ENCODE results near the gene BIRC7. TPM values are rescaled to one million over a fixed set of nuclear protein-coding genes. Genes with fewer than 3 reads are reported as not detected.

Gene BIRC7
- total RNA-seq, 1 experiment from 2014 or later: 0.96 TPM

DNA sequence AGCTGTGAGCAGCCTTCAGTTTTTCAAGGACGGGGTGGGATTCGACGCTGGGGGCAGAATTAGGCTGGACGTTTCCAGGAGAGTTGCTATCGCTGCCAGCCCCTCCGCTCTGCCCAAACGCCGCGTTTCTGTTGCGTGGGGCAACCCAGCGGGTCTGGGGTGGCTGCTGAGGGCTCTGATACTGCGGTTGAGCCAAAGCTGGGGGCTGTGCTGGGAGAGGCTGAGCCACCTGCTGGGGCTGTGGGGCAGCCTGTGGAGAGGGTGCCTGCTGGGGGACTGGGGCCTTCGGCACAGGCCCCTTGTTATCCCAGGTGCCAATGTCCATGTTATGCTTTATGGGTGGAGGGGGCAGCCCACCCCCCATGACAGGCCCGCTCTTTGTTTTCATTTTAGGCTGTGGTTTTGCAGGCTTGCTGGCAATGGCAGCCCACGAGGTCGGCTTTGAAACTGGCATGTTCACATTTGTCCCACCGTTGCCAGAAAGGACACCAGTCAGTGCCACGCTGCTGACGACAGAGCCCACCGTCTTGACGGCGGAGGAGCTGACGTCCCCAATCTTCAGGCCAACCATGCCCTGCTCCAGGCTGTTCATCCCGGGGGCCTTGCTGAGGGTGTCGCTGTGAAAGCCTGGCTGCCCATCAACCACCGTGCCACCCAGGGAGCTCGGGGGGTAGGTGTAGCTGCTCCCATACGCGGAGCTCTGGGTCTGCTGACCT is 32.7 kb upstream of the BIRC7 start:
- H3K9me2 ChIP-seq (ENCODE audit: insufficient read depth): no peaks in the 10 kb centered on the region
- H3K9me3 ChIP-seq (ENCODE audit: control insufficient read depth in 1 of 2, insufficient read depth in 1 of 2, low read depth in 1 of 2, low read length in 2 of 2): no peaks in the 10 kb centered on the region
- H3K27ac ChIP-seq (ENCODE audit: low read depth, low read length): no peak overlapping the region
- DNase-seq (ENCODE audit: low read depth, low spot score): no peak
- RAD21 ChIA-PET (ENCODE audit: low non-redundant PET in 1 of 2, low total read pairs in 2 of 2, uncharacterized antibody in 2 of 2, unreplicated experiment in 2 of 2): no interaction called here
- no peaks in the 10 kb centered on the region for H3K27me3 ChIP-seq (ENCODE audit: insufficient read depth, low read length)
- peaks cover 40 to 53% of the 10 kb centered on the region in 2 experiments for H3K36me3 ChIP-seq (ENCODE audit: control insufficient read depth in 1 of 2, insufficient read depth in 2 of 2, low read length in 2 of 2)
- TF ChIP-seq FOSL1 (IDR thresholded peaks at IDR 0.05; ENCODE audit: low read depth): no peak
- no peak for TF ChIP-seq TCF7L2 (IDR thresholded peaks at IDR 0.05; ENCODE audit: borderline replicate concordance, extremely low read depth, insufficient read depth, insufficient read length)
- no peak for TF ChIP-seq EZH2phosphoT487 (IDR thresholded peaks at IDR 0.05; ENCODE audit: borderline replicate concordance)
- TF ChIP-seq POLR2AphosphoS5 (IDR thresholded peaks at IDR 0.05; ENCODE audit: low read depth, low read length): no peak
- TF ChIP-seq, protein P1, sequence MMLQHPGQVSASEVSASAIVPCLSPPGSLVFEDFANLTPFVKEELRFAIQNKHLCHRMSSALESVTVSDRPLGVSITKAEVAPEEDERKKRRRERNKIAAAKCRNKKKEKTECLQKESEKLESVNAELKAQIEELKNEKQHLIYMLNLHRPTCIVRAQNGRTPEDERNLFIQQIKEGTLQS (IDR thresholded peaks at IDR 0.05): no peak
- TF ChIP-seq SIN3A (IDR thresholded peaks at IDR 0.05; ENCODE audit: low read depth): no peak
- TF ChIP-seq, protein P2, sequence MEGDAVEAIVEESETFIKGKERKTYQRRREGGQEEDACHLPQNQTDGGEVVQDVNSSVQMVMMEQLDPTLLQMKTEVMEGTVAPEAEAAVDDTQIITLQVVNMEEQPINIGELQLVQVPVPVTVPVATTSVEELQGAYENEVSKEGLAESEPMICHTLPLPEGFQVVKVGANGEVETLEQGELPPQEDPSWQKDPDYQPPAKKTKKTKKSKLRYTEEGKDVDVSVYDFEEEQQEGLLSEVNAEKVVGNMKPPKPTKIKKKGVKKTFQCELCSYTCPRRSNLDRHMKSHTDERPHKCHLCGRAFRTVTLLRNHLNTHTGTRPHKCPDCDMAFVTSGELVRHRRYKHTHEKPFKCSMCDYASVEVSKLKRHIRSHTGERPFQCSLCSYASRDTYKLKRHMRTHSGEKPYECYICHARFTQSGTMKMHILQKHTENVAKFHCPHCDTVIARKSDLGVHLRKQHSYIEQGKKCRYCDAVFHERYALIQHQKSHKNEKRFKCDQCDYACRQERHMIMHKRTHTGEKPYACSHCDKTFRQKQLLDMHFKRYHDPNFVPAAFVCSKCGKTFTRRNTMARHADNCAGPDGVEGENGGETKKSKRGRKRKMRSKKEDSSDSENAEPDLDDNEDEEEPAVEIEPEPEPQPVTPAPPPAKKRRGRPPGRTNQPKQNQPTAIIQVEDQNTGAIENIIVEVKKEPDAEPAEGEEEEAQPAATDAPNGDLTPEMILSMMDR (IDR thresholded peaks at IDR 0.05 in 2 of 3, conservative IDR thresholded peaks at IDR 0.05 in 1 of 3; ENCODE audit: borderline replicate concordance in 1 of 3, insufficient read depth in 1 of 3, low read depth in 2 of 3, low read length in 2 of 3): no peak
- no peak overlapping the region for H3K4me2 ChIP-seq (ENCODE audit: low read length)
- H4K20me1 ChIP-seq (ENCODE audit: insufficient read depth): peaks cover 12% of the 10 kb centered on the region; the same call in 1 of the 2 replicates
- no peak overlapping the region for H3K9ac ChIP-seq (ENCODE audit: low read length)
- intact Hi-C loops (cut with micrococcal nuclease): no loop called here
- H2AFZ ChIP-seq (ENCODE audit: low read depth, low read length, poor library complexity, severe bottlenecking): no peak overlapping the region
- POLR2A ChIA-PET: no interaction called here
- H3K79me2 ChIP-seq (ENCODE audit: insufficient read depth, low read length): peaks cover 100% of the 10 kb centered on the region
- CTCF ChIA-PET: interaction anchor here (0.8 kb wide), 1 partner anchor 21 kb away, joined by 3 read pairs; no protein-coding TSS in a partner anchor
- BruUV-seq (replicated peaks): no TSS peak
- H3K4me3 ChIP-seq (replicated peaks in 1 of 2; ENCODE audit: low read depth in 1 of 2, low read length in 2 of 2): no peak overlapping the region
- ATAC-seq: no peak
- H3K4me1 ChIP-seq (ENCODE audit: control insufficient read depth in 1 of 2, insufficient read depth in 2 of 2, low read length in 2 of 2): no peaks in the 10 kb centered on the region
